Frontal cortex (tissue), 4 donors: ENCODE data around the gene SPG7. TPM values are rescaled to one million over a fixed set of nuclear protein-coding genes. Genes with fewer than 3 reads are reported as not detected.
"Not testable (repeated sequence)": the region's sequence is repeated elsewhere in the genome, so short reads cannot be mapped to it uniquely, and the experiment has no call there.

Experiments
- DNase-seq, 2 donors: peaks; one replicate each; pipeline ENCODE4 v3.0.0; 2012; ENCODE audit warnings: low spot score in 2 of 2
- FAIRE-seq: peaks from 2 replicates; lab custom pipeline; 2012; peaks lifted over from hg19 to GRCh38; lab: Jason Lieb, UNC
- total RNA-seq: library from RNA; depleted of rRNA; stranded (reverse); fragments of >200 nt; gene quantifications from one replicate; pipeline ENCODE4 v1.2.3, GENCODE V29; 2014
- donor health status: control.
- donor health status: control.
- donor health status: control.

SPG7 gene
- total RNA-seq, 1 donor from 2014 or later = 84.8 TPM

DNA sequence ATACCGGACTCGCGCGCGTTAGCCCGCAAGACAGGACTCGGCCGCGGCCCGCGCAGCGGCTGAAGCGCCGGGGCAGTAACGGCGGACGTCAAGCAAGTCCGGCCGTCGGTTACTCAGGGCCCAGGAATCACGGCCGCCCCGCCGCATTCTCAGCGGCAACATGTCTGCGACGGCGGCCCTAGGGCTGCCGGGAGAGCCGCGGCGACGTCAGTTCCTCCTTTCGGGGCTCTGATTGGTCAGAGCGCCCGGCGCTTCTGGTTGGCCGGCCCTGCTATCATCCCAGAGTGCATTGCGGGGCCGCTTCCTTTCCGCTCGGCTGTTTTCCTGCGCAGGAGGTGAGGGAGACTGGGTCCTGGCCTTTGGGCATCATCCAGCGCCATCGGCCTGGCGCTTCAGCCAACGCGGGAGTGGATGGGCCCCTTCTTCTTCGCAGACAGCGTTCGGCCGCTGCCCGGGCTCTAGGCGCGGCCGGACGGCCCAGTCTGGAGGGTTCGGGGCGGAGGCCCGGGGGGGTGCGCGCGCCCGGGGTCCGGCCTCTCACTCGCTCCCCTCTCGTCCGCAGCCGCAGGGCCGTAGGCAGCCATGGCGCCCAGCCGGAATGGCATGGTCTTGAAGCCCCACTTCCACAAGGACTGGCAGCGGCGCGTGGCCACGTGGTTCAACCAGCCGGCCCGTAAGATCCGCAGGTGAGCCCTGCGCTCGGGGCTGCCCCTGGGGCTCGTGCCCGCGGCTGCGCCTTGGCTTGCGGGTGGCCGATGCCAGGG is 52.4 kb downstream of the SPG7 start, which contains the start of gene RPL13:
Gene RPL13, plus strand, starts transcription at position 305 of the 764 bp plus-strand sequence. Its CDS starts 278 bp downstream, at position 583.
- DNase-seq (peak; percentile 97), FAIRE-seq (no peak)

DNA sequence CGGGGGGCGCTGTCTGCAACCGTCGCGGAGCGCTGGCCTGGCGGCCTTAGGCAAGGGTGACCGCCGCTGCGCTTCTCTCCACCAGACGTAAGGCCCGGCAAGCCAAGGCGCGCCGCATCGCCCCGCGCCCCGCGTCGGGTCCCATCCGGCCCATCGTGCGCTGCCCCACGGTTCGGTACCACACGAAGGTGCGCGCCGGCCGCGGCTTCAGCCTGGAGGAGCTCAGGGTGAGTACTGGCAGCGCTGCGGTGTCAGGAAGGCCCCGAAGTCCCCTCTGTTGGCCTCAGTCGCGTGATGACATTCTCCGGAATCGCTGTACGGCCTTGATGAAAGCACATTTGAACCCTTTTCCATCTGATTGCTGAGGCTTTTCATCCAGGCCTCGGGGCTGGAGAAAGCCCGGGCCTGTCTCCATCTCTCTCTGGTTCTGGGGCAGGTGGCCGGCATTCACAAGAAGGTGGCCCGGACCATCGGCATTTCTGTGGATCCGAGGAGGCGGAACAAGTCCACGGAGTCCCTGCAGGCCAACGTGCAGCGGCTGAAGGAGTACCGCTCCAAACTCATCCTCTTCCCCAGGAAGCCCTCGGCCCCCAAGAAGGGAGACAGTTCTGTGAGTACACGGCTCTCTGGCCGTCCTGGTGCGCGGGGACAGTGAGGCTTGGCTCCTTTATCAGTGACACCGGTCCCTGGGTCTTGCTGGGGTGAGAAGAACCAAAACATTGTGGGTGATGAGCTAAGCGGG is 53.1 kb downstream of the SPG7 start:
- FAIRE-seq (no peak), DNase-seq (no peak)

DNA sequence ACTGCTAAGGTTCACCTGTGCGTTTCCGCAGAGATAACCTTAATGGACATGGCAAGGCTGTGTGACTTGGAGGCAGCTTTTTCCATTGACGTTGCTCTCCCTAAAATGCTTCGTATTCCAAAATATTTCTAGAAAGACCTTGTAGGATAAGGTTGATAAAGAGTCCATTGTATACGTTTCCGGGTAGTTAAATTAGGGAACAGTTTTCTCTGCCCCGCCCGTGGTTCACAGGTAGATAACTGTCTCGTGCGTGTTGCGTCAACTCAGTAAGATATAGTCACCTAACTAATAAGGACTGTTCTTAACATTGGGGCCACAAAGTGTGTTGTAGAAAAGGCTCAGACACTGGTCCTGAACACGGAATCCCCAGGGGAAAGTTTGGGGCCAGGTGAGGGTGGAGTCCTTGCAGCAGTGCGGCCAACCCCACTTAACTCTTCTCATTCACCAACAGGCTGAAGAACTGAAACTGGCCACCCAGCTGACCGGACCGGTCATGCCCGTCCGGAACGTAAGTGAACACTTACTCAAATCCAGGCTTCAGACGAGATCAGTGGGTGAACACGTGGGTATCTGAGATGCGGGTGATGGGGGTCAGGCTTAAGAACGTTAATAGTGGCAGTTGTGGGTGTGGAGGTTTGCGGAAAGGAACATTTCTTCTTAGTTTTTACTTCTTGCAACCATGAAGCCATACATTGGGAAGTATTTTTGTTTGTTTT is 53.8 kb downstream of the SPG7 start:
- FAIRE-seq (no peak), DNase-seq (no peak)

GRCh38 chr16:89562939-89563338 is 54.7 kb downstream of the SPG7 start:
- FAIRE-seq = no peak
- DNase-seq = no peak

- DNase-seq = no peak
- FAIRE-seq = no peak
These were observed 55.6 kb downstream of the SPG7 start for GRCh38 chr16:89563639-89564392.

DNA sequence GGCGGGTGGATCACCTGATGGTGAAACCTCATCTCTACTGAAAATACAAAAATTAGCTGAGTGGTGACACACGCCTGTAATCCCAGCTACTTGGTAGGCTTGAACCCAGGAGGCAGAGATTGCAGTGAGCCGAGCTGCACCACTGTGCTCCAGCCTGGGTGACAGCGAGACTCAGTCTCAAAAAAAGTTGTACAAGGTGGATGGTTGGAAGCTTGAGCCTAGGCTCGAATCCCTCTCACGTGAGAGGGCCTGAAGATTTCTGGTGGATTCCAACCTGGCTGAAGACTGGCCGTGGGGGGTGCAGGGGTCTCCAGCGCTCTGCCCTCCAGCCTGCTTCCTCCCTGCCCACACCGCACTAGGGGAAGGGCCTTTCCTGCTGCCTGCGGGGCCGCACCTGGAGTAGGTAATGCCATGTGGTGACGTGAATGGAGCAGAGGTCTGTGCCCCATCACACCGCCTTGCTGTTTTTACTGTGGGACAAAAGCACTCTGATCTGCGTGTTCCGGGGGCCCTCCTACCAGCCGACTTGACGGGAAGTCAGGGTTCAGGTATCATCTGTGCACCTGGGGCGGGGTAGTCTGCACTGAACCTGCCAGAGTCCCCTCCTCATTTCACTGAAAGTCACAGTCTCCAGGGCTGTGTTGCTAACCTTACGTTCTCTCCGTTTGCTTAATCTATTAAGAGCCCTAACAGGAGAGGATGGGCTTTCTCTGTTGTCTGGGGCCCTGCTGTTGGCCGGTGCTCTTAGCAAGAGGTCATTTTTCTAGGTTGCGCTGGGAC is 56.5 kb downstream of the SPG7 start:
- DNase-seq (no peak), FAIRE-seq (no peak)

GRCh38 chr16:89565256-89565505 is 57.0 kb downstream of the SPG7 start:
- no peak for DNase-seq
- no peak for FAIRE-seq

- DNase-seq (peak; percentile 33 to 64), FAIRE-seq (no peak)
These were observed 57.5 kb downstream of the SPG7 start for GRCh38 chr16:89565506-89566372.

DNA sequence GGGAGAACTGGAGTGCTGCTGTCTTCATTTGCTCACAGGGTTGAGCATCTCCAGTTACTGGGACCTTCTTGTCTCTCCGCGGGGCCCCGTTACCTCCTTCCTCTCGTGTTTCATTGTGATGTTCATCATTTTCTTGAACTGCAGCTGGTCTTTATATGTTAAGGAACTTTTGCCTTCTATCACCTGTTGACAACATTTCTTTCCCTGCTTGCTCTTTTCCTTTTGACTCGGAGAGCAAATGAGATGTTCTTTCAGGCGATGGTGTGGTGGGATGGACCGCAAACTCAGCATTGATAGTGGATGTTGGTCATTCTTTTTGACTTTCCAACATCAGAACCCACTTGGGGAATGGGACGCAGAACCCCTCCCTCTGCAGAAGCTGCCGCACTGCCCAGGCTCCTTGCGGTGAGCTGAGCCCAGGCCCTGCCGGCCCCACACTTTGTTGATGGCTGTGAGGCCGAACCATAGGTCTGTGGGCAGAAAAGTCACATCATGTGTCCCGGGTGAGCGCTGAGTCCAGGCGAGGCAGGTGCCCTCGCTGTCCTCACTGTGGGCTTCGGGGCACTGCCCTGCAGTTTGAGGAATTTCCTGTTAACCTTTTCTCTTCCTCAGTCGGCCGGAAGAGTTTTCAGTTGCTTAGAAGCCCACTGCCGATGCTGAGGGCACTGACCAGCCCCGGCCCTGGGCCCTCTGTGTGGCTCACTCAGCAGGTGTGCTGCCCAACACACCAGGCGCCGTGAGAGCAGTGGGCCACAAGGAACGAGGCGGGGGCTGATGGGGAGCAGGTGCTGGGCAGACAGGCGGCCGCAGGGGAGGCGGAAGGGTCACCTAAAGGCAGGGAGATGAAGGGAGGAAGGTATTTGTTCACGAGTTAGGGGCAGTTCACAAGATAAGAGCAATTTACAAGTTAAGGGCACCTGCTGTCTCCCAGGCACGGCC is 59.7 kb downstream of the SPG7 start:
- FAIRE-seq (no peak), DNase-seq (no peak)

DNA sequence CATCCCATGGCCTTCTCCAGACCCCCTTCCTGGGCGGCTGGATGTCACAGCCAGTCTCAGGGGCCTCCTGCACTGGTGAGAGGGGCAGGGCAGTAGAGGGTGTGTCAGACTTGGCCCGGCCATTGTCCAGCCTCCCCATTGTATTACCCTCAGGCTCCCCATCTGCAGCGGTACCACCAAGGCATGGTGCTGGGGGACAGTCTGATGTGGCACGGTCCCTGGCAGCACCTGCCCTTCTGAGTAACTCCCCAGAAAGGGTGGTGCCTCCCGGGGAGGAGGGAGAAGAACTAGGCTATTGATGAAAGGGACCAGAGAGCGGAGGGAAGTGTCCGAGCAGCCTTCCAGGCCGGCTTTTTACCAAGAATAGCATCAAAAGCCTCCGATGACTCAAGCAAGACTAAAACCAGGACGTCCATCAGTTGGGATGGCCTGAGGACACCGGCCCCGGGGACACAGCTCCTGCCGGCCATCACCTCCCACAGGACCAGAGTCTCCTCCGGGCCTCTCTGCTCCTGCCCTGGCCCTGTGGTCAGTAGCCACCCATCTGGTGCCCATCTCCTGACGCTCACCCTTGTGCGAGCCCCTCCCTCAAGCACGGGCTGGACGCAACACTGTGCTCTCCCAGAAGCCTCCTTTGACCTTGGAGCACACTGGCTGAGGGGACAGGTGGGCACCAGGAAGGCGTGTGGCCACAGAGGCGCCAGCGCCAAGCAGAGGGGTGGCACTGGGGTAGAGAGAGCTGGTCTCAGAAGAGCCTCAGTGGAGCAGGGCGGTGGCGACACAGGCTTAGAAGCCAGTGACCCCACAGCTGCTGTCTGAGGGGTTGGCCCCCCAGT is 61.5 kb downstream of the SPG7 start:
- no peak for FAIRE-seq
- no peak for DNase-seq

- DNase-seq (no peak), FAIRE-seq (no peak)
These were observed 62.2 kb downstream of the SPG7 start for GRCh38 chr16:89570342-89570923.

GRCh38 chr16:89570983-89571598 is 62.9 kb downstream of the SPG7 start:
- FAIRE-seq, DNase-seq: not testable (repeated sequence)

DNA sequence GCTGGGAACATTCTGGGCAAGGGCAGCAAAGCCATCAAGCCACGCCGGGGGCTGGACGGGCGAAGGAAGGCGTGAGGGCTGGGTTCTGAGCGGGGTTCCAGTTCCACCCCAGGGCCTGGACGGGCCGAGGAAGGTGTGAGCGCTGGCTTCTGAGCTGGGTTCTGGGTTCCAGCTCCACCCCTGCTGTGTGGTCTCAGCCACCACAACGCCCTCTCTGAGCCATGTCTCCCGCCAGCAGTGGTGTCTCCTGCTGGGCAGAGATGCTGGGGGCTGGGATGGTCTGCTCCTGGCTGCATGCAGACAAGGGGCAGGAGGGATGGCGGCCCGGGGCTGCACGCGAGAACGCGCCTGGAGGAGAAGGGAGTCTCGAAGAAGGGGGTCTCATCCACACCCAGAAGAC is 63.4 kb downstream of the SPG7 start:
- FAIRE-seq (no peak), DNase-seq (no peak)

- DNase-seq (no peak), FAIRE-seq (no peak)
These were observed 63.9 kb downstream of the SPG7 start for GRCh38 chr16:89572073-89572484.

GRCh38 chr16:89572485-89573205 is 64.4 kb downstream of the SPG7 start:
- DNase-seq (no peak), FAIRE-seq (no peak)
